ENCODE data around the gene AGAP6. TPM values are rescaled to one million over a fixed set of nuclear protein-coding genes. Genes with fewer than 3 reads are reported as not detected.
A peak's percentile ranks its signal among the peaks of the same experiment; 100 is the strongest.
"Not testable (repeated sequence)": the region's sequence is repeated elsewhere in the genome, so short reads cannot be mapped to it uniquely, and the experiment has no call there.

Gene AGAP6
- 3.2 and 3.4 TPM in 2 replicates for total RNA-seq (2014; rRNA removed; shearing (Covaris generic))
- polyA plus RNA-seq (2015; cell fraction: cytosol; rRNA removed): 3.4 and 4.5 TPM in 2 replicates
- 123 and 132 TPM in 2 replicates for polyA plus RNA-seq (2015; cell fraction: nucleus; rRNA removed)

GRCh38 chr10:49988376-49988775, at the start of gene AGAP6:
AGAP6 (plus strand) TSS chr10:49988406; CDS start chr10:49988716, 310 bp downstream.
- in situ Hi-C loops (cut with HindIII; ENCODE audit: low pct_unique_long_range_greater_than_20kb, low sequenced_read_pairs); DNase-seq (ENCODE audit: low read depth, low spot score): not testable (repeated sequence)

GRCh38 chr10:49941447-49942338, 46.5 kb upstream of the AGAP6 start, which contains the start of the genes PARG and TIMM23B:
PARG (minus strand) TSS chr10:49942027; CDS start chr10:49941725, 302 bp downstream.
TIMM23B (plus strand) TSS chr10:49942053; CDS start chr10:49942195, 142 bp downstream.
- DNase-seq (ENCODE audit: low read depth, low spot score): peak; percentile 77
- in situ Hi-C loops (cut with HindIII; ENCODE audit: low pct_unique_long_range_greater_than_20kb, low sequenced_read_pairs): not testable (repeated sequence)

GRCh38 chr10:49942339-49942705, 45.9 kb upstream of the AGAP6 start:
- in situ Hi-C loops (cut with HindIII; ENCODE audit: low pct_unique_long_range_greater_than_20kb, low sequenced_read_pairs); DNase-seq (ENCODE audit: low read depth, low spot score): not testable (repeated sequence)

GRCh38 chr10:49943607-49944006, 44.6 kb upstream of the AGAP6 start:
- DNase-seq (ENCODE audit: low read depth, low spot score); in situ Hi-C loops (cut with HindIII; ENCODE audit: low pct_unique_long_range_greater_than_20kb, low sequenced_read_pairs): not testable (repeated sequence)

GRCh38 chr10:49948142-49948541, 40.1 kb upstream of the AGAP6 start:
- in situ Hi-C loops (cut with HindIII; ENCODE audit: low pct_unique_long_range_greater_than_20kb, low sequenced_read_pairs); DNase-seq (ENCODE audit: low read depth, low spot score): not testable (repeated sequence)

- DNase-seq (ENCODE audit: low read depth, low spot score); in situ Hi-C loops (cut with HindIII; ENCODE audit: low pct_unique_long_range_greater_than_20kb, low sequenced_read_pairs): not testable (repeated sequence)
These were observed 39.5 kb upstream of the AGAP6 start for GRCh38 chr10:49948737-49949136.

- in situ Hi-C loops (cut with HindIII; ENCODE audit: low pct_unique_long_range_greater_than_20kb, low sequenced_read_pairs); DNase-seq (ENCODE audit: low read depth, low spot score): not testable (repeated sequence)
These were observed 36.2 kb upstream of the AGAP6 start for GRCh38 chr10:49952006-49952405.

- in situ Hi-C loops (cut with HindIII; ENCODE audit: low pct_unique_long_range_greater_than_20kb, low sequenced_read_pairs): not testable (repeated sequence)
- DNase-seq (ENCODE audit: low read depth, low spot score): peak; percentile 33
These were observed 35.1 kb upstream of the AGAP6 start for GRCh38 chr10:49953122-49953521.

GRCh38 chr10:49970331-49970857, 17.8 kb upstream of the AGAP6 start:
- in situ Hi-C loops (cut with HindIII; ENCODE audit: low pct_unique_long_range_greater_than_20kb, low sequenced_read_pairs): not testable (repeated sequence)

GRCh38 chr10:49971466-49971865, 16.7 kb upstream of the AGAP6 start:
- DNase-seq (ENCODE audit: low read depth, low spot score); in situ Hi-C loops (cut with HindIII; ENCODE audit: low pct_unique_long_range_greater_than_20kb, low sequenced_read_pairs): not testable (repeated sequence)

More at GRCh38 chr10:49970331-49970857, 17.8 kb upstream of the AGAP6 start:
- DNase-seq (ENCODE audit: low read depth, low spot score): not testable (repeated sequence)

- DNase-seq (ENCODE audit: low read depth, low spot score); in situ Hi-C loops (cut with HindIII; ENCODE audit: low pct_unique_long_range_greater_than_20kb, low sequenced_read_pairs): not testable (repeated sequence)
These were observed 16.1 kb upstream of the AGAP6 start for GRCh38 chr10:49972094-49972493.

GRCh38 chr10:49977756-49978155, 10.4 kb upstream of the AGAP6 start:
- in situ Hi-C loops (cut with HindIII; ENCODE audit: low pct_unique_long_range_greater_than_20kb, low sequenced_read_pairs); DNase-seq (ENCODE audit: low read depth, low spot score): not testable (repeated sequence)

- in situ Hi-C loops (cut with HindIII; ENCODE audit: low pct_unique_long_range_greater_than_20kb, low sequenced_read_pairs): not testable (repeated sequence)
These were observed 999 bp upstream of the AGAP6 start for GRCh38 chr10:49987207-49987606.

GRCh38 chr10:49995321-49995720, 7.1 kb downstream of the AGAP6 start:
- DNase-seq (ENCODE audit: low read depth, low spot score); in situ Hi-C loops (cut with HindIII; ENCODE audit: low pct_unique_long_range_greater_than_20kb, low sequenced_read_pairs): not testable (repeated sequence)

More at GRCh38 chr10:49987207-49987606, 999 bp upstream of the AGAP6 start:
- not testable (repeated sequence) for DNase-seq (ENCODE audit: low read depth, low spot score)

- DNase-seq (ENCODE audit: low read depth, low spot score); in situ Hi-C loops (cut with HindIII; ENCODE audit: low pct_unique_long_range_greater_than_20kb, low sequenced_read_pairs): not testable (repeated sequence)
These were observed 25.8 kb downstream of the AGAP6 start for GRCh38 chr10:50014024-50014423.

GRCh38 chr10:50015596-50016220, 27.5 kb downstream of the AGAP6 start:
- DNase-seq (ENCODE audit: low read depth, low spot score); in situ Hi-C loops (cut with HindIII; ENCODE audit: low pct_unique_long_range_greater_than_20kb, low sequenced_read_pairs): not testable (repeated sequence)

- in situ Hi-C loops (cut with HindIII; ENCODE audit: low pct_unique_long_range_greater_than_20kb, low sequenced_read_pairs); DNase-seq (ENCODE audit: low read depth, low spot score): not testable (repeated sequence)
These were observed 28.7 kb downstream of the AGAP6 start for GRCh38 chr10:50016926-50017325.

- DNase-seq (ENCODE audit: low read depth, low spot score); in situ Hi-C loops (cut with HindIII; ENCODE audit: low pct_unique_long_range_greater_than_20kb, low sequenced_read_pairs): not testable (repeated sequence)
These were observed 29.4 kb downstream of the AGAP6 start for GRCh38 chr10:50017646-50018045.
